Measurements from ENCODE around the gene APOBEC3B. TPM values are rescaled to one million over a fixed set of nuclear protein-coding genes. Genes with fewer than 3 reads are reported as not detected.
A peak's percentile ranks its signal among the peaks of the same experiment; 100 is the strongest.
"Not testable (repeated sequence)": the region's sequence is repeated elsewhere in the genome, so short reads cannot be mapped to it uniquely, and the experiment has no call there.

Gene APOBEC3B
- total RNA-seq, 2 donors from 2014 or later = 0.64 to 12.4 TPM

DNA sequence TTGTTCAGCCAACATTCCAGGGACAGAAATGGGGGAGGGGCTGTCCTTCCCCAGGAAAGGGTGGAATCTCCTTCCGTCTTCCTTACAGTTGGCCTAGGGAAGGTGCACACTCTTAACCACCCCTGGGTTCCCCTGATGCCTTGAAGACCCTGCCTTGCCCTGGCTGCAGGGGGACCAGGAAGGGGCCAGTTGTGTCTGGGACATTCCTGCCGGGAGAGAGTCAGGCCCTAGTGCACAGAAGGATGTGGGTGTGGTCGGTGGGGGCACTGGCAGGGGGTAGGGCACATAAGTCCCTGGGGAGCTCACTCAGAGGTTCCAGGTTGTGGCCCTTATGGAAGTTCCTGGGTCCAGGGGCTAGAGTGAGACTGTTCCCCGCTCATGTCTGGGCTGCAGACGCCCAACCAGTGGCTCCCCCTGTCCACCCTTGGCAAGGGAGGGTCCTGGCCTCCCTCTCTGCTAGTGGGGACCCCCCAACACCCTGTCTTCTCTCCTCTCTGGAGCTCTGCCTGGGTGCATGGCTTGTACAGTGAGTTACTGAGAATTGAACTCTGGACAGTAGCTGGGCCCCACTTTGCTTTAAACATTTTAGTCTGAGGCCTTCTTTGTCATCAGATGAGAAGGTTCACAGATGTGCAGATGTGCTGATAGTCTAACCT lies 26.8 kb upstream of the APOBEC3B start:
- no peak overlapping the region for H3K4me3 Mint-ChIP-seq
- ATAC-seq (no peak), DNase-seq (ENCODE audit: low spot score) (peak; percentile 44)
- peaks cover 28 to 59% of the 10 kb centered on the region in 2 donors for H3K4me1 Mint-ChIP-seq (ENCODE audit: low read depth in 2 of 2)
- H3K36me3 Mint-ChIP-seq = no peaks in the 10 kb centered on the region
- H3K27me3 Mint-ChIP-seq = peaks cover 10 to 11% of the 10 kb centered on the region in 2 donors
- no peaks in the 10 kb centered on the region for H3K9me3 Mint-ChIP-seq
- H3K27ac Mint-ChIP-seq = peak overlapping the region; percentile 47 to 89

DNA sequence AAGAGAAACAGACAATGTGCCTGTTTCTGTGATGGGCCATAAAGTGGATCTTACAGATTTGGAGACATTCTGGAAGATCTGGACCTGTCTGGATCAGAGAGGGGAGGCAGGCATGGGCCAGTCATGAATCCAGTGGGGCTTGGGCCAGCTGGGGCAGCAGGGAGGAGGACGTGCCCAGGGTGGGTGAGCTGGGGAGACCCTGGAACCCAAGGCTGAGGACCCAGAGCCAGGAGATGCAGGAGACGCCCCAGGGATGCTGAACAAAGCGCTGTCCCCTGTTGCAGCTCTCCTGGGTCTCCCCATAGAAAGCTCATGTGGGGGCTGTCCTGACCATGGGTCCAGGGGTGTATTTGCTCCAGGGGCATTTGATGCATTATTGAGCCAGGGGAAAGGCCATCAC lies 26.2 kb upstream of the APOBEC3B start:
- Mint-ChIP-seq H3K27ac (peak overlapping the region; percentile 47 to 89), H3K4me1 (ENCODE audit: low read depth in 2 of 2) (peaks cover 28 to 56% of the 10 kb centered on the region in 2 donors), H3K4me3 (no peak overlapping the region), H3K36me3 (no peaks in the 10 kb centered on the region), H3K9me3 (no peaks in the 10 kb centered on the region), H3K27me3 (peaks cover 10 to 11% of the 10 kb centered on the region in 2 donors)
- no peak for DNase-seq (ENCODE audit: low spot score)
- ATAC-seq = no peak

DNA sequence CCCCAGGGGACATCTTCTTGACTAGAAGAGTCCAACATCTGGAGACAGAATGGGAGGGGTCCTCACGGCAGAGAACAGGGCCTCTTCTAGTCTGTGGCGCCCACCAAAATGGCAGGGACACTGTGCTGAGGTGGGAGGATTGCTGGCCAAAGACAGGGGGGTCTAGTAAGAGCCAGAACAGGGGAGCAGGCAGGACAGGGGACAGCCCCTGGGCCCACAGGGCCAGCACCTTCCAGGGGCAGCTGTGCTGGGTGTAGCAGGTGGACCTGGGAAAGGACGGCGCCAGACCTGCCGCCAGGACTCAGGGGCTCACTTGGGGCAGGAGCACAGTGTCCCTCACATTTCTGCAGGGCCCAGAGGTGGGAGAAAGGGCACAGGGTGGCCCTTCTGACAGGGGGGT lies 25.6 kb upstream of the APOBEC3B start:
- H3K27me3 Mint-ChIP-seq = peaks cover 10 to 11% of the 10 kb centered on the region in 2 donors
- ATAC-seq (no peak), DNase-seq (ENCODE audit: low spot score) (peak; percentile 52)
- no peaks in the 10 kb centered on the region for H3K9me3 Mint-ChIP-seq
- H3K4me1 Mint-ChIP-seq (ENCODE audit: low read depth in 2 of 2) = peaks cover 28 to 51% of the 10 kb centered on the region in 2 donors
- H3K36me3 Mint-ChIP-seq = no peaks in the 10 kb centered on the region
- H3K4me3 Mint-ChIP-seq = no peak overlapping the region
- peak overlapping the region; percentile 47 to 89 for H3K27ac Mint-ChIP-seq

DNA sequence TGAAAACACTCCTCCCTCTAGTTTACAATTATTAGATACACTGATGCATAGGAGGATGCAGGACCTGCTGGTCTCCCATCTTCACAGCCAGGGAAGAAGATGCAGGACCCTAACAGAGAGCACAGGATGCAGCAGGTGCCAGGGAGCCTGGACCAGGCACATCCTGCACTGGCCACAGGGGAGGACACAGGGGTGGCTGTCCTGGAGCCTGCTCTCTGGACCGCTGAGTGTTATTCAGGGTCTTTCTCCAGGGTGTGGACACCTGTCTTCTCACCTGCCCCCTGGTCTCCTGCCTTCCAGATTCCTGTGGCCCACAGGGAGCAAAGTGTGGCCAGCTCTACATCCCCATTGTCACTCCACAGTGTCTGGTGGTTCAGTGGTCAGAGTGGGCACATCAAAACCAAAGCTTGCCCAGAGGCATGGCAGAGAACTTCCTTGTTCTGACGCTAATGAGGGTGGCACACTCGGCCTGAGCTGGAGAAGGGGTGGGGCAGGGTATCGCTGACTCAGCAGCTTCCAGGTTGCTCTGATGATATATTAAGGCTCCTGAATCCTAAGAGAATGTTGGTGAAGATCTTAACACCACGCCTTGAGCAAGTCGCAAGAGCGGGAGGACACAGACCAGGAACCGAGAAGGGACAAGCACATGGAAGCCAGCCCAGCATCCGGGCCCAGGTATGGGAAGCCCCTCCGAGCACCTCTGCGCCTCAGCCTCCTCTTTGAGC lies 24.9 kb upstream of the APOBEC3B start, which contains the start of gene APOBEC3A:
APOBEC3A (plus strand) TSS at position 564 of the 725 bp plus-strand sequence; CDS start at position 647, 83 bp downstream.
- no peaks in the 10 kb centered on the region for H3K9me3 Mint-ChIP-seq
- ATAC-seq = no peak
- no peak within 1 kb of the TSS for H3K4me3 Mint-ChIP-seq
- DNase-seq (ENCODE audit: low spot score) = peak; percentile 56
- no peaks in the 10 kb centered on the region for H3K36me3 Mint-ChIP-seq
- H3K4me1 Mint-ChIP-seq (ENCODE audit: low read depth in 2 of 2) = peaks cover 24 to 44% of the 10 kb centered on the region in 2 donors
- peak within 1 kb of the TSS; percentile 47 to 89 for H3K27ac Mint-ChIP-seq
- H3K27me3 Mint-ChIP-seq = peaks cover 10 to 11% of the 10 kb centered on the region in 2 donors

DNA sequence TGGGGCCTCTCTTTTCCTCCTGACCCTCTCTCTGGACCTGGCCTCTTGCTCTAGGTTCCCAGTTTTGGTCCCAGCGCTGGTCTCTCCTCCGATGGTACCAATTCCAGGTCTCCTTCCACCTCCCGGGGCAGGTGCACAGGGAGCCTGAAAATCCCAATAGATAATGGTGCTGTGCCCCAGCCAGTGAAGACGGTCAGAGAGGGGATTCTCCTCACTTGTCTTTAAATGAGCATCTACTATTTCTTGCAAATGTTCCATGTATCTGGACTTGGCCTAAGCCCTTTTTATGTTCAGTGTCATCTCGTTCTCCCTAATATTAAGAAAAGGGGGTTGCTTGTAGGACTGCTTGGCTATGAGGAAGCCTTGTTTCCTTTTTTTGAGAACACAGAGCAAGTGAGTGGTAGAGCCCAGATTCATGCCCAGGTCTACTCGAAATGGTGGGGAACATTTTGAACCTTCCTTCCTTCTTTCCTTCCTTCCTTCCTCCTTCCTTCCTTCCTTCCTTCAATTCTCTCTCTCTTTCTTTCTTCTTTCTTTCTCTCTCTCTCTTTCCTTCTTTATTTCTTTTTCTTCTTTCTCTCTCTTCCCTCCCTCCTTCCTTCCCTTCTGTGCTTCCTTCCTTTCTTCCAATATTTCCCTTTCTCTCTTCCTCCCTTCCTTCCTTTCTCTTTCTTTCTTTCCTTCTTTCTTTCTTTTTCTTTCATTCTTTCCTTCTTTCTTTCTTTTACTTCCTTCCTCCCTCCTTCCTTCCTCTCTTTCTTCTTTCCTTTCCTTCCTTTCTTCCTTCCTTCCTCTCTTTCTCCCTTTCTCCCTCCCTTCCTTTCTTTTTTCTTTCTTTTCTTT lies 24.1 kb upstream of the APOBEC3B start:
- Mint-ChIP-seq H3K4me3 (no peak overlapping the region), H3K4me1 (ENCODE audit: low read depth in 2 of 2) (peaks cover 16 to 37% of the 10 kb centered on the region in 2 donors), H3K36me3 (no peaks in the 10 kb centered on the region), H3K9me3 (no peaks in the 10 kb centered on the region), H3K27me3 (peaks cover 6 to 10% of the 10 kb centered on the region in 2 donors), H3K27ac (peak overlapping the region; percentile 32 to 89)
- ATAC-seq (no peak), DNase-seq (ENCODE audit: low spot score) (peak; percentile 54)

DNA sequence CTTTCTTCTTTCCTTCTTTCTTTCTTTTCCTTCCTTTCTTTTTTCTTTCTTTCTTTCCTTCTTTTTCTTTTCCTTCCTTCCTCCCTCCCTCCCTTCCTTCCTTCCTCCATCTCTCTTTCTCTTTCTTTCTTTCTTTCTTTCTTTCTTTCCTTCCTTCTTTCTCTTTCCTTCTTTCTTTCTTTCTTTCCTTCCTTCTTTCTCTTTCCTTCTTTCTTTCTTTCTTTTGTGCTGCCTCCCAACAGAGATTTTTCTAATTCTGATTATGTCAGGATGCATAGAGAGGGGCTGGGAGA lies 23.6 kb upstream of the APOBEC3B start:
- Mint-ChIP-seq H3K27me3 (peaks cover 6 to 10% of the 10 kb centered on the region in 2 donors), H3K4me1 (ENCODE audit: low read depth in 2 of 2) (peaks cover 15 to 34% of the 10 kb centered on the region in 2 donors), H3K27ac (peak overlapping the region; percentile 32 to 89)
- not testable (repeated sequence) for ATAC-seq; H3K36me3 Mint-ChIP-seq; H3K4me3 Mint-ChIP-seq; H3K9me3 Mint-ChIP-seq; DNase-seq (ENCODE audit: low spot score)

DNA sequence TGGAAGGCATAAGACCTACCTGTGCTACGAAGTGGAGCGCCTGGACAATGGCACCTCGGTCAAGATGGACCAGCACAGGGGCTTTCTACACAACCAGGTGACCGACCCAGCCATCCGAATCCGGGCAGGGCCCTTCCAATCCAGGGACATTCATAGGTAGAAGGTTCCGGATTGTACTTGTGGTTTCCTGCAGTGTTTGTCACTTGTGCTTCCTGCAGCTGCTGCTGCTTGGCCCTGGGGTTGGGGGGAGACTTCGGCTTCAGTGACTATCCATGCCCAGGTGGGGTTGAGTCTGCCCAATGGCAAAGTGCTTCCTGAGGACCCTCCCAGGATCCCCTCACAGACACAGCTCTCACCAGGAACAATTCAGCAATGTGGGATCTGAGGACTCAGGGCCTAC lies 22.6 kb upstream of the APOBEC3B start:
- DNase-seq (ENCODE audit: low spot score) (peak; percentile 48), ATAC-seq (no peak)
- no peak overlapping the region for H3K4me3 Mint-ChIP-seq

DNA sequence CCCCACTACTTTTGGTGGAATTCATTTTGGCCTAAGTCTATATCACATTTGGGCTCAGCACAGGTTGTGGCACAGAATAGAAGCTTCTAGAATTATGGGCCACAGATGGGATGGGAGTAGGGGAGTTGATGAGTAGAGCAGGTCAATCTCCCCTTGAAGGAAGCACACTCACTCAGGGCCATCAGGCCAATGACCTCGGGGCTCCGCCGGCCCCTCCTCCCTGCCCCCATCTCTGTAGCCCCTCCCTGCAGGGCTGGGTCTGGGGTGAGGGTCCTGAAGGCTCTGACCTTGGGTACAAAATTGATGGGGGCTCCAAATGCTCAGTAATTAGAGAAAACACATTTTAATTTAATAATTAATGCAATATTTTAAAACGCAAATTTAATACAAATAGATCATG lies 21.5 kb upstream of the APOBEC3B start:
- not testable (repeated sequence) for H3K27ac Mint-ChIP-seq; DNase-seq (ENCODE audit: low spot score); H3K9me3 Mint-ChIP-seq; ATAC-seq; H3K4me3 Mint-ChIP-seq; H3K36me3 Mint-ChIP-seq
- H3K27me3 Mint-ChIP-seq = peaks cover 6 to 10% of the 10 kb centered on the region in 2 donors
- peaks cover 6 to 19% of the 10 kb centered on the region in 2 donors for H3K4me1 Mint-ChIP-seq (ENCODE audit: low read depth in 2 of 2)

More for the DNA sequence above, 22.6 kb upstream of the APOBEC3B start:
- Mint-ChIP-seq H3K27ac (no peak overlapping the region), H3K4me1 (ENCODE audit: low read depth in 2 of 2) (peaks cover 6 to 25% of the 10 kb centered on the region in 2 donors), H3K9me3 (no peaks in the 10 kb centered on the region), H3K27me3 (peaks cover 6 to 10% of the 10 kb centered on the region in 2 donors), H3K36me3 (no peaks in the 10 kb centered on the region)

DNA sequence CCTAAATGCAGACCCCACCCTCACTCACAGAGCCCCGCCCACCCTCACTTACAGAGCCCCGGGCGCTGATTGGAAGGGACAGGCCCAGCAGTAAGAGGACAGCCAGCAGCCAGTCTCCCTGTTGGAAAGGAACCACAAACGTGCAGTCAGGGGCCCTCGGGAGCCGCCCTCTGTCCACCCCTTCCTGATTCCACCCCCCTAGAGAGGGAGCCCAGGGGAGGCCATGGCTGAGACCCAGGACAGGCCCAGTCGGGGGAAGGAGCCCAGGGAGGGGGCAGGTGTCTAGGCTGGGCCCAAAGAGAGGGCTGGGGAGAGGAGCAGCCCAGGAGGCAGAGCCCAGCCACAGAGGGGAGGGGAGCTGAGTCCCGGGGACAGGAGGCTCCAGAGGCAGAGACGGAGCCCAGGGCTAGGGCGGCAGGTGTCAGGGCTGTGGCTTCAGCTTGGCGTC lies 18.8 kb upstream of the APOBEC3B start:
- not testable (repeated sequence) for H3K27me3 Mint-ChIP-seq; DNase-seq (ENCODE audit: low spot score); ATAC-seq; H3K9me3 Mint-ChIP-seq; H3K4me1 Mint-ChIP-seq (ENCODE audit: low read depth in 2 of 2); H3K36me3 Mint-ChIP-seq; H3K27ac Mint-ChIP-seq; H3K4me3 Mint-ChIP-seq

DNA sequence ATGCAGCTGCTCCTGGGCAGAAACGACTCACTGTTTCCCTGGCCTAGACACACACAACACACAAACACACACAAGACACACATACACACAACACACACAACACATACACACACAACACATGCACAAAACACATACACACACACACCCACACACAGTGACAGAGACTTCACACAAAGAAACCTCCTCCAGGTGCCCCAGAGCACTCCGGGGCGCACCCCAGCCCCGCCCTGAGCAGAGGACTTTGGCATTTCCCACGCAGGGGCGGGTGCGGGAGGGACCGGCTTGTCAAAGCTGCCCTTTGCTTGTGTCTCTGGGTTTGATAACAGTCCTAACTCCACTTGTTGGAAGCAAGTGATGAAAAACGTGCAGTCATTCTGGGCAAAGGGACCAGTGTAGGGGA lies 18.3 kb upstream of the APOBEC3B start:
- no peak for DNase-seq (ENCODE audit: low spot score)
- no peak overlapping the region for H3K27ac Mint-ChIP-seq
- ATAC-seq = no peak
- H3K27me3 Mint-ChIP-seq = peaks cover 0 to 2% of the 10 kb centered on the region in 2 donors
- H3K4me3 Mint-ChIP-seq = no peak overlapping the region
- no peaks in the 10 kb centered on the region for H3K36me3 Mint-ChIP-seq
- H3K9me3 Mint-ChIP-seq = no peaks in the 10 kb centered on the region
- peaks cover 0 to 5% of the 10 kb centered on the region in 2 donors for H3K4me1 Mint-ChIP-seq (ENCODE audit: low read depth in 2 of 2)

DNA sequence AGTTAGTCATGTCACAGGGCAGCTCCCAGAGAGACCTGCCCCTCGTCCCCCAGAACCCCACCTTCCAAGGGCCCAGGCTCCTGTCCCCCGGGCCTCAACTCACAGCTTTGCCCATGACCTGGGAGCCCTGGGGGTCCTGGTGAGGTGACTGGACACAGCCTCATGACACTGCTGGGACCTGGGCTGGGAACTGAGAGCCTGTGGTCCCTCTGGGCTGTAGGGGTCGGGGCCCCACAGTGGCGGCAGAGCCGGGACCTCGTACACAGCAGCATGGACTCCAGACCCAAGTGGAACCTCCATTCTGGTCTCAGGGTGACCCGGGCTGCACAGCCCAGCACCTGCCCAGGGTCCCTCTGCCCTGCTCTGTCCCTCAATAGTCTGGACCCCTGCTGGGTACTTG lies 17.8 kb upstream of the APOBEC3B start:
- DNase-seq (ENCODE audit: low spot score) = no peak
- Mint-ChIP-seq H3K27ac (no peak overlapping the region), H3K4me3 (no peak overlapping the region), H3K9me3 (no peaks in the 10 kb centered on the region), H3K36me3 (no peaks in the 10 kb centered on the region), H3K4me1 (ENCODE audit: low read depth in 2 of 2) (peaks cover 0 to 4% of the 10 kb centered on the region in 2 donors), H3K27me3 (no peaks in the 10 kb centered on the region)
- ATAC-seq = no peak

DNA sequence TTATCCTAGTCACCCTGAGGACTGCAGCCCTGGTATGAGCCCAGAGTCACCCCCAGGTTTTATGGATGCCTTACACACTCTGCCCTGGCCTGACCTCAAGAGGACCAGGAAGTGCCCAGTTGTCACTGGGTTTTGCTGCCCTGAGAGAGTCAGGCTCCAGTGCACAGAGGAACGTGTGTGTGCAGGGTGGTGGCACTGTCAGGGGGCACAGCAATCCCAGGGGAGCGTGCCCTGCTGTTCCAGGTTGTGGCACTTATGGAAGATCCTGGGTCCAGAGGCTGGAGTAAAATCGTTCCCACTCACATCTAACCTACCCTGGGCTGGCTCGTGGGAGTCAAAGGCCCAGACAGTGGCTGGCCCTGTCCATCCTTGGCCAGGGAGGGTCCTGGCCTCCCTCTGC lies 17.2 kb upstream of the APOBEC3B start:
- ATAC-seq (no peak), DNase-seq (ENCODE audit: low spot score) (no peak)
- no peak overlapping the region for H3K4me3 Mint-ChIP-seq
- H3K36me3 Mint-ChIP-seq = no peaks in the 10 kb centered on the region
- H3K27ac Mint-ChIP-seq = no peak overlapping the region
- H3K4me1 Mint-ChIP-seq (ENCODE audit: low read depth in 2 of 2) = peaks cover 0 to 4% of the 10 kb centered on the region in 2 donors
- no peaks in the 10 kb centered on the region for H3K9me3 Mint-ChIP-seq
- H3K27me3 Mint-ChIP-seq = no peaks in the 10 kb centered on the region

DNA sequence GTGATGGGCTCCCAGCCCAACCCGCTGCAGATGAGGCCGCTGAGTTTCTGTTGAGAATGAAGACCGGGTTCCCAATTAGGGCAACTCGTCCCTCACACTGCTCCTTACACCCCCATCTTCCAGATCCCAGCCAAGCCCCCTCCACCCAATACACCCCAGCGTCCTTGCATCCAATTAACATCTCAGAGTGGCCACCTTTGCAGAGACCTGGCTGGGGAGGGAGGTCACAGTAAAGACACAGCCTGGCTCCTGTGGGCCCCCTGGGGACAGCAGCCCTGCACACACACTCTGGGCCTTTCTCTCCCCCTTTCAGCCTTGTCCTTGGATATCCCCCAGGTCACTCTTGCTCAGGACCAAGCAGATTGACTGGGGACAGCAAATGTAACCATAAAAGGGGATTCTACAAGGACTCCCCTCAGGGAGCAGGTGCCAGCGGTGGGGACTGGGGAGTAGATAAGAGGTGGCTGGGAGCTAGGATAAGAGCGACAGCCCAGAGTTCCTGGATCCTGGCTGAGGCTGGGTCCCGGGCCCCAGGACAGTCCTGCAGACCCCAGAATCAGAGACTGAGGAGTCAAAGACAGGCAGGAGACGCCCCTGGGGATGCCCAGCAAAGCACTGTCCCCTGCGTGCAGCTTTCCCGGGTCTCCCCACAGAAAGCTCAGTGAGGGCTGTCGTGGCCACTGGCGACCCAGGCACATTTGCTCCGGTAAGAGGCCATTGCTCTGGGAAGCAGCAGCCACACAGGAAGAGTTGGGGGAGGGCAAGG lies 16.4 kb upstream of the APOBEC3B start:
- no peak for ATAC-seq
- H3K27me3 Mint-ChIP-seq = peaks cover 0 to 7% of the 10 kb centered on the region in 2 donors

More for the DNA sequence above, 16.4 kb upstream of the APOBEC3B start:
- Mint-ChIP-seq H3K27ac (no peak overlapping the region), H3K4me3 (no peak overlapping the region), H3K36me3 (no peaks in the 10 kb centered on the region), H3K4me1 (ENCODE audit: low read depth in 2 of 2) (peaks cover 0 to 9% of the 10 kb centered on the region in 2 donors), H3K9me3 (no peaks in the 10 kb centered on the region)
- DNase-seq (ENCODE audit: low spot score) = no peak
